Esophagus squamous epithelium (tissue), 5 donors: ENCODE data around the gene HOXC5. TPM values are rescaled to one million over a fixed set of nuclear protein-coding genes. Genes with fewer than 3 reads are reported as not detected.

Experiments
- DNase-seq: peaks from one replicate; lab custom pipeline; 2025; lab: John Stamatoyannopoulos, UW
- H3K27ac ChIP-seq, 4 donors: fragments of 200-600 bp; sonication (generic); one replicate each; pipeline ENCODE4 v1.5.1; 2016 to 2019; ENCODE audit warnings: mild to moderate bottlenecking in 1 of 4
- H3K27me3 ChIP-seq, 4 donors: fragments of 200-600 bp; sonication (generic); 1 replicate in 3 of 4; 2 replicates in 1 of 4; pipeline versions ENCODE4 v1.5.1 to v1.6.0; 2017 to 2021; ENCODE audit warnings: antibody characterized with exemption in 1 of 4
- H3K36me3 ChIP-seq, 3 donors: fragments of 200-600 bp; sonication (generic); one replicate each; pipeline ENCODE4 v1.5.1; 2016 to 2019
- H3K4me1 ChIP-seq, 3 donors: fragments of 200-600 bp; sonication (generic); one replicate each; pipeline ENCODE4 v1.5.1; 2017 to 2019
- H3K4me3 ChIP-seq, 4 donors: fragments of 200-600 bp; sonication (generic); 1 replicate in 3 of 4; 2 replicates in 1 of 4; pipeline ENCODE4 v1.5.1; 2016 to 2019; ENCODE audit warnings: mild to moderate bottlenecking in 2 of 4, moderate library complexity in 1 of 4
- H3K9me3 ChIP-seq, 3 donors: fragments of 200-600 bp; sonication (generic); one replicate each; pipeline ENCODE4 v1.5.1; 2016 to 2019
- CTCF ChIP-seq, 6 experiments: fragments of 450-650 bp in 4 of 6; fragments of 200-600 bp in 2 of 6; sonication (generic) in 2 of 6; IDR thresholded peaks; one replicate each; pipeline ENCODE4 v1.5.1; 2016 to 2019; ENCODE audit warnings: antibody characterized with exemption in 6 of 6, mild to moderate bottlenecking in 4 of 6, moderate library complexity in 4 of 6
- POLR2A ChIP-seq, 4 donors: fragments of 450-650 bp; IDR thresholded peaks; one replicate each; pipeline ENCODE4 v1.6.1; 2017; ENCODE audit warnings: antibody characterized with exemption in 4 of 4, mild to moderate bottlenecking in 4 of 4, moderate library complexity in 3 of 4
- WGBS, 2 donors: methylation state at CpG; one replicate each; pipeline ENCODE4 v1.1.5; 2018; 5-methylcytosine and 5-hydroxymethylcytosine counted together
- intact Hi-C: fragments of 100-400 bp; cut with DNase I; formaldehyde crosslinking; loops from one replicate; pipeline ENCODE4 v1.15.0; 2022
- total RNA-seq, 4 donors: library from RNA; depleted of rRNA; stranded (reverse); fragments of >200 nt; gene quantifications; one replicate each; pipeline ENCODE4 v1.1.0, GENCODE V29; 2016
- donor health status: DM: yes; HTN: yes; CAD: no.

HOXC5 gene
- total RNA-seq, 4 donors from 2014 or later = 0.31 to 1.1 TPM; not detected in 2

- no peak for TF ChIP-seq POLR2A (IDR thresholded peaks at IDR 0.05)
- TF ChIP-seq CTCF (IDR thresholded peaks at IDR 0.05) = no peak
- Histone ChIP-seq H3K36me3 (no peaks in the 10 kb centered on the region), H3K27me3 (peaks cover 0 to 100% (median 22%) of the 10 kb centered on the region in 4 donors), H3K4me3 (no peak overlapping the region), H3K9me3 (no peaks in the 10 kb centered on the region), H3K27ac (no peak overlapping the region), H3K4me1 (peaks cover 0 to 35% (median 0%) of the 10 kb centered on the region in 3 donors)
- intact Hi-C loops = no loop called here
- WGBS, 2 donors = 47 to 56% methylated on average over 5 of the region's 5 CpGs
- DNase-seq = no peak
Observed at GRCh38 chr12:54024581-54025305, 8.1 kb upstream of the HOXC5 start.

- intact Hi-C loops = no loop called here
- 55 to 65% methylated on average over 7 of the region's 7 CpGs for WGBS, 2 donors
- no peak overlapping the region for H3K4me3 ChIP-seq
Observed at GRCh38 chr12:54025499-54026405, 7.1 kb upstream of the HOXC5 start.

GRCh38 chr12:54026640-54027441, 6.0 kb upstream of the HOXC5 start:
- no peaks in the 10 kb centered on the region for H3K9me3 ChIP-seq
- H3K4me1 ChIP-seq = peaks cover 0 to 36% (median 0%) of the 10 kb centered on the region in 3 donors
- no peak for TF ChIP-seq POLR2A (IDR thresholded peaks at IDR 0.05)
- no peak for TF ChIP-seq CTCF (IDR thresholded peaks at IDR 0.05)
- H3K36me3 ChIP-seq = no peaks in the 10 kb centered on the region
- peaks cover 0 to 100% (median 26%) of the 10 kb centered on the region in 4 donors for H3K27me3 ChIP-seq
- no peak for DNase-seq
- no peak overlapping the region for H3K27ac ChIP-seq
- no peak overlapping the region for H3K4me3 ChIP-seq
- 41 to 46% methylated on average over 20 of the region's 22 CpGs for WGBS, 2 donors
- intact Hi-C loops = no loop called here

More at GRCh38 chr12:54025499-54026405, 7.1 kb upstream of the HOXC5 start:
- H3K4me1 ChIP-seq = peaks cover 0 to 39% (median 0%) of the 10 kb centered on the region in 3 donors
- no peaks in the 10 kb centered on the region for H3K9me3 ChIP-seq
- TF ChIP-seq CTCF (IDR thresholded peaks at IDR 0.05) (no peak), POLR2A (IDR thresholded peaks at IDR 0.05) (no peak)
- no peak for DNase-seq
- no peak overlapping the region for H3K27ac ChIP-seq
- peaks cover 0 to 100% (median 24%) of the 10 kb centered on the region in 4 donors for H3K27me3 ChIP-seq
- H3K36me3 ChIP-seq = no peaks in the 10 kb centered on the region

GRCh38 chr12:54027442-54027786, 5.4 kb upstream of the HOXC5 start:
- 62 to 73% methylated on average over 3 of the region's 3 CpGs for WGBS, 2 donors
- H3K27ac ChIP-seq = no peak overlapping the region
- no peak for DNase-seq
- no peaks in the 10 kb centered on the region for H3K36me3 ChIP-seq
- H3K4me1 ChIP-seq = peaks cover 0 to 37% (median 0%) of the 10 kb centered on the region in 3 donors
- H3K27me3 ChIP-seq = peaks cover 0 to 100% (median 27%) of the 10 kb centered on the region in 4 donors
- H3K4me3 ChIP-seq = no peak overlapping the region
- no peaks in the 10 kb centered on the region for H3K9me3 ChIP-seq
- intact Hi-C loops = no loop called here
- TF ChIP-seq POLR2A (IDR thresholded peaks at IDR 0.05) = no peak
- TF ChIP-seq CTCF (IDR thresholded peaks at IDR 0.05) = no peak
